Measurements from ENCODE around the gene VCAN. TPM values are rescaled to one million over a fixed set of nuclear protein-coding genes. Genes with fewer than 3 reads are reported as not detected.

Gene VCAN
- total RNA-seq, 3 donors from 2014 or later, result 31.6 to 245 (median 138) TPM

GRCh38 chr5:83614841-83615240, 143.3 kb downstream of the VCAN start:
- Histone ChIP-seq H3K9me3 (peaks cover 0 to 12% of the 10 kb centered on the region in 2 donors), H3K27me3 (no peaks in the 10 kb centered on the region), H3K4me3 (no peak overlapping the region), H3K27ac (no peak overlapping the region), H3K36me3 (no peaks in the 10 kb centered on the region), H3K4me1 (no peaks in the 10 kb centered on the region)
- DNase-seq (ENCODE audit: low spot score in 2 of 2), result no peak
- intact Hi-C loops (cut with DNase I; ENCODE audit: low total_unique reads), result no loop called here
- TF ChIP-seq POLR2AphosphoS5 (IDR thresholded peaks at IDR 0.05) (no peak), POLR2A (IDR thresholded peaks at IDR 0.05) (no peak), CTCF (IDR thresholded peaks at IDR 0.05) (no peak)

- intact Hi-C loops (cut with DNase I; ENCODE audit: low total_unique reads), result no loop called here
- DNase-seq (ENCODE audit: low spot score in 2 of 2), result no peak
- H3K4me1 ChIP-seq, result no peaks in the 10 kb centered on the region
- H3K9me3 ChIP-seq, result no peaks in the 10 kb centered on the region
- no peak for TF ChIP-seq CTCF (IDR thresholded peaks at IDR 0.05)
- no peak for TF ChIP-seq POLR2A (IDR thresholded peaks at IDR 0.05)
- no peak for TF ChIP-seq POLR2AphosphoS5 (IDR thresholded peaks at IDR 0.05)
- H3K27me3 ChIP-seq, result no peaks in the 10 kb centered on the region
- no peaks in the 10 kb centered on the region for H3K36me3 ChIP-seq
- no peak overlapping the region for H3K27ac ChIP-seq
- no peak overlapping the region for H3K4me3 ChIP-seq
These were observed 156.8 kb downstream of the VCAN start for GRCh38 chr5:83628360-83628759.

Other genes with a start within 250 kb of the VCAN start
- gene HAPLN1, start 249.1 kb downstream of the VCAN start, total RNA-seq, result not detected